ENCODE results near the gene PDP2. TPM values are rescaled to one million over a fixed set of nuclear protein-coding genes. Genes with fewer than 3 reads are reported as not detected.
A peak's percentile ranks its signal among the peaks of the same experiment; 100 is the strongest.

PDP2 gene
- total RNA-seq, 2 donors from 2014 or later = 16.7 to 28.6 TPM

DNA sequence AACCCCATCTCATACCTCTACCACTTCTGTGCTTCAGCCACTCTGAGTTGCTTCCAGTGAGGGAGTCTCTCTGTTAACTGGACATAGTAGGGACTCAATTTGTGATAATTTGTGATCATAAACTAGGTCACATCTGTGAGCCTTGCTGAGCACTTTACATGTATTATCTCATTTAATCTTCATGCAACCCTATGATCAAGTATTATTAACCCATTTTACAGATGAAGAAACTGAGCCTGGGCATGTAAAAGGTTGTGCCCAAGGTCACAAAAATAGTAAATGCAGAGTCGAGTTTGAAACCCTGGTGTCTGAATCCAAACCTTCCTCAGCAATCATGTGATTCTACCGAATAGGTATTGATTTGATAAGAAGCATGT, 18.6 kb downstream of the PDP2 start:
- ATAC-seq (no peak), DNase-seq (no peak)
- intact Hi-C loops (cut with DNase I, micrococcal nuclease) = loop anchor here in 1 of 2 donors (5.0 kb wide), 1 partner anchor 33 kb away; the partner anchor contains the start of gene CIAO2B

DNA sequence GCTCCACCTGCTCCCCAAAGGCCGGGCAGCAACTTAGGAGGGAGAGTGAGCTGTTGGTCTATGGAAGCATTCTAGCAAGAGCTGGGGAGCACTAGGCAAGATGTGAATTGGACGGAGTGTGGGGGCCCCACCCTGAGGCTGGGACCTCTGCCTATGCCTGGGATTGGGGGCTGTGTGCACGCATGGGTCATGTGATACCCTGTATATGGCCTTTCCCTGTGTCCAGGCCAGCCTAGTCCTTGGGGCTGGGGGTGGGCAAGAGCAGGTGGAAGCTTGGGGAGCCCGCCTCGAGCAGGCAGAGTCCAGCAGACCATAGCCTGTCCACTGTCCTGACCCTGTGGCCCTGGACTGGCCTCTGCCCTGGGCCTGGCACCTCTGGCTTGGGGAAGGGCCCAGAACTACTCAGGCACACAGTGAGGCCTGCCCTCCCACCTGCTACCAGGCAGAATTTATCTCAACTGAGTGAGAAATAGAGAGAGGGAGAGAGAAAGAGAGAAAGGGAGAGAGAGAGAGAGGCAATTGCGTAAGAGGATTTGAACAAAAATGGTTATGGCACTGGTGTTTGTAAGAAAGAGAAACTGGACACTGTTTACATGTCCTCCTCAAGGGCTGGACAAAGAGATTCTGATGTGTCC, 19.1 kb downstream of the PDP2 start:
- intact Hi-C loops (cut with DNase I, micrococcal nuclease) = loop anchor here in 1 of 2 donors (5.0 kb wide), 1 partner anchor 33 kb away; the partner anchor contains the start of gene CIAO2B
- ATAC-seq (no peak), DNase-seq (no peak)

DNA sequence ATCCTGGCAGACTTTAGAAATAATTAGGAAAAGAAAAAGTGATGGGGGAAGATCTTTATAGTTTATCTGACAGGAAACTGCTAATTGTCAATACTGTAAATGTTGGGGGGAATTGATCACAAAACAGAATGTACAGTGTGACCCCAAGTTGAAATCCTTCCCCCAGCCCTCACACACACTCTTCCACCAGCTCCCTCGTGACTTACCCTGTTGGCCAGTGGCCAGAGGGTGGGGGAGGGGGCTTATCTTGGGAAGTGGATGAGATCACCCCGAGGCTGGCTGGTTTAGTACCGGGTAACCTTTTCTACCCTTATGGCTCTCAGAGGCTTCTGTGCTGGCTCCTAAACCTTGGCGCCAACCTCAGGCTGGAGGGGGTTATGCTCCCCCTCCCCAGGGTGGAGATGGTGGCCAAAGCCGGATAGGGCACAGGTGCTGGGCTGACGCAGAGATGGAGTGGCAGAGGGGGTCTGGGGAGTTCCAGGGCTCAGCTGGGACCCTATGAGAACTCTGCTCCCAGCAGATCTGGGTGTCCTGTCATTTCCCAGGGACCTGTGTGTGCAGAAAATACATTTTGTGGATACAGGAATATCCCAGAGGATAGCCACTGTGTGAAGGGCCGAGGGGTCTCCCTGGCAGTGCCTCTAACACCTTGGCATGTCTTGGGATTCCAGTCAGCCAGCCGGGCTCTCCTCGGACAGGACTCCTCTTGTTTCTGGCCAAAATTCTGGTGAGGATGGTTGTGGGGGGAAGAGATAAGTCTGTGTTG, 19.8 kb downstream of the PDP2 start:
- ATAC-seq (peak; percentile 49), DNase-seq (peak; percentile 87 to 90)
- intact Hi-C loops (cut with DNase I, micrococcal nuclease) = loop anchor here in 1 of 2 donors (5.0 kb wide), 1 partner anchor 32 kb away; the partner anchor contains the start of gene CIAO2B

DNA sequence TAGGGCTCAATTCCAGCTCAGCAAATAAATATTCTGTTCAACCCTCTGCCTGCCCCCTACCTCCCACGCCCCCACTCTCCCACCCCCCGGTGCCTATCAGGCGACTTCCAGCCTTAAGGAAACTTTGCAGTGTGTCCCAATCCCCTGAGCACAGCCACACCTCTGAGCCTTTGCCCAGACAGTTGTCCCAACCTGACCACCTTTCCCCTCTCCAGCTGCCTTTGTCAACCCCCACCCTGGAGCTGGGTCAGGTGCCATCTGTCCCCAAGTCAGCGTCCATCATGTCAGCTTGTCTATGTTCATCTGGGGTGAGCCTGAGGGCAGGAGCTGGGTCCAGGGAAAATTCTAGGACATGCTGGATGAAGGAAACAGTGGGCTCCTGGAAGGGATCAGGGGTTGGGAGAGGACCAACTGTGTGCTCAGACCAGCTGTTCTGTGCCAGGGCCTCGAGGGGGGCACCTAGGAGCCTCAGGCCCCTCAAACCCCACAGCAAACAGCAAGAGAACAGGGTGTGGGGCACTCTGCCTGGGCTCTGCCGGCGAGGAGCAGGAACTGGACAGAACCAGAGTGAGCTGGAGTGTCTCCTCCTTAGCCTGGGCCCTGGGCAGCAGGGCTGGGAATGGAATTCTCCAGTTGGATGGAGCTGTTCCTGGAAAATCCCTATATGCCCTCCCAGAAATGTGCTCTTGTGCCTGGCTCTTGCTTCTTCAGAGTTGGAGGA, 20.6 kb downstream of the PDP2 start:
- intact Hi-C loops (cut with DNase I, micrococcal nuclease) = no loop called here
- ATAC-seq (peak; percentile 63), DNase-seq (peak in 1 of 2 donors; percentile 66)

DNA sequence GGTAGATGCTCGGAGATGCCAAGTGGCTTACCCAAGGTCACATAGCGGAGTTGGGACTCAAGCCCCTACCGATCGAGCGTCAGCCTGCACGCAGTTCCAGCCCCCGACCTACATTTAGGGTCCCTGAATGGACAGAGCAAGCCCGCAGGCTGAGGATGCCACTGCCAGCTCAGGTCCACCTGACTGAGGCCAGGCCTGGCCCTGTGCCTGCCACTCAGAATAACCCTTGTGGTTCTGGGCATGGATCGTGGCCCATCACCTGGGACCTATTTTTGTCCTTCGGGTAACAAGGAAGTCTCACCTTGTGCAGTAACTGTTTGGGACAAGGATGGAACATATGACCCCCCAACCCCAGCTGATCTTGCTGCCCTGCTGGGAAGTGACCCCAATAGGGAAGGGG, 21.3 kb downstream of the PDP2 start:
- ATAC-seq (no peak), DNase-seq (no peak)
- intact Hi-C loops (cut with DNase I, micrococcal nuclease) = no loop called here

DNA sequence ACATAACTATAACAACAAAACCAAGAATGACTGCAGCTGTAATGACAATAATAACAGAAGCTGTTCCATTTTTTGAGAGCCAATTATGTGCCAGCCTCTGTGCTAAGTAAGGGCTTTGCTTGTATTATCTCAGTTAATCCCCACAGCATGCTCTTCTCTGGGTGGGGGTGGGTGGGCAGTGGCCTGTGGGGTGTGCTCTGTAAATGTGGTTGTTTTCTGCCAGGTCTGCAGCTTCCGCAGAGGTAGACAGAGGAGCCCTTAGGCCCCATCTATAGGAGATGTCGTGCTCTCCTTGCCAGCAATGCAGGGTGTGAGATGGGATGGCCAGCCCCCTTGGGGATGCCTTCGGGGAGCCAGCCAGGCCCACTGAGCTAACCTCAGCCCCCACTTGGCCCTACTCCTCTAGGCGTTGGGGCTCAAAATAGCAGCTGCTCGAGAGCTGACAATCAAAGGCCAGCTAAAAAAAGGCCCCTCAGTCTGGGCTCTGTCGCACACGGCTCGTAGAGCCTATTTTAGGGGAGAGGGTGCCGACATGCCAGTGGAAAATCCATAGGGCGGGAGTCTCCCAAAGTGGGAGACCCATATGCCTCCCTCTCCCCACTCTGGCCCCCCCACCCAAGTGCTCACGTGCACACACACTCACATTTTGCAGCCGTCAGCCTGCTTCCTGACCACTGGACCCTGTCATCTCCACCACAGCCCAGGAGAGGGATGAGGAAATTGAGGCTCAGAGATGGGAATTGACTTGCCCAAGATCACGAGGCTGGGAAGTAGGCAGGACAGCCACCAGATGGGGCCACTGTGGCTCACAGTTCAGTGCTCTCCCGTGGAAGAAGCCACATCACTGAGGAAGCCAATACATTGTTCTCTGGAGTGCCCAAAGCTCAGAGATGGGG, 22.6 kb downstream of the PDP2 start:
- ATAC-seq (no peak), DNase-seq (peak in 1 of 2 donors; percentile 30)
- intact Hi-C loops (cut with DNase I, micrococcal nuclease) = no loop called here

DNA sequence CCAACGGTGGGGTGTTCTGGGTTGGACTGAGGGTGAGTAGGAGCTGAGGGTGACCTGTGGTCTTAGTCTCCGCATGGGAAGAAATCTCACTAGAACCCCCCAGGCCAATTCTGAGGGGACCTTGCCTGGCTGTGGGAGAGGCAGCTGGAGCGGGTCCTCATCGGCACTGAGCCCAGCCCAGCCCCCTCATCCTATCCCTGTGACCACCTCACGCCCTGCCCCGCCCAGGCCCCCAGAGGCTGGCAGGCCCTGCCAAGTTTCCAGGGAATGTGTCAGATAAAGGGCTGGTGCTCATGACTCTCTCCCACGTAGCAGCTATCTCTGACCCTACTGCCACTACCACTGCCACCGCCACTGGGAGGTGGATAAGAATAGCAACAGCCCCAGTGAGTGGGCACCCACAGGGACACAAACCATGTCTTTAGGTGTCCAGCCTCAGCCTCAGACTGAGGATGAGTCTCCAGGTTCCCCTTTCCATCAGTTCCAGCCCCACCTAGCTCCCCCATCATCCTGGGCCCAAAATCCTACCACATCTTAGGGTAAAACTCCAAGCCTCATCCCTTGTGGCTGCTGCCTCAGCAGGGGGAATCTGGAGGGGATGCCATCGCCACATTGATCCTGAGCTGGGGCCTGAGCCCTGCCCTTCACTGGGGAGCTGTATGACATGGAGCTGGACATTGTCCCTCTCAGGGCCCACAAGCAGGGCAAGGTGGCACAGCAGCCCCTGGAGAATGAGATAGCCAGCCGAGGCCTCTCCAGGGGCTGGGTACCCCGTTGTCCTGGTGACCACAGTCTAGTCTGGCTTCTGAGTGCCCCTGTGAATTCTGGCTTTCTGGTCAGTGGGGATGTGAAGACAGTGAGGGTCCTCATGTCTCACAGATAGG, 23.5 kb downstream of the PDP2 start:
- DNase-seq = peak in 1 of 2 donors; percentile 28
- intact Hi-C loops (cut with DNase I, micrococcal nuclease) = no loop called here
- ATAC-seq = no peak

DNA sequence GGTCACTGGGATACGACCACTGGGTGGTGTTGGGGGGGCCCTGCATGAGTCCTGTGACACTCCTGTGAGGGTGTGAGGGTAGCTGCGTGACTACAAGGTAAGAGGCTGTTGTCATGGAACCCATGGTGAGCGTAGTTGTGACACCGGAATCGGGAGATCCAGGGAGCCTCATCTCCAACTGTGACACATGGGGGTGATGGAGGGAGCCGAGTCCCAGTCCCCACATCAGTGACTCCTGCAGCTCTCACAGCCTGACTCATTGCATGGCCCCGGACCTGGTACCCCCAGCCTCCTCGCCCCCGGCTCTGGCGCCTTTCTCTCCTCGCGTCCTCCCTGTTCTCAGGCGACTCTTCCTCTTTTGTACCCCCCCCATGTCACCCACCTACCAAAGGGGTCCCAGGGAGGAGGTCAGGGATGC, 24.1 kb downstream of the PDP2 start:
- DNase-seq (peak in 1 of 2 donors; percentile 24), ATAC-seq (no peak)
- intact Hi-C loops (cut with DNase I, micrococcal nuclease) = no loop called here

DNA sequence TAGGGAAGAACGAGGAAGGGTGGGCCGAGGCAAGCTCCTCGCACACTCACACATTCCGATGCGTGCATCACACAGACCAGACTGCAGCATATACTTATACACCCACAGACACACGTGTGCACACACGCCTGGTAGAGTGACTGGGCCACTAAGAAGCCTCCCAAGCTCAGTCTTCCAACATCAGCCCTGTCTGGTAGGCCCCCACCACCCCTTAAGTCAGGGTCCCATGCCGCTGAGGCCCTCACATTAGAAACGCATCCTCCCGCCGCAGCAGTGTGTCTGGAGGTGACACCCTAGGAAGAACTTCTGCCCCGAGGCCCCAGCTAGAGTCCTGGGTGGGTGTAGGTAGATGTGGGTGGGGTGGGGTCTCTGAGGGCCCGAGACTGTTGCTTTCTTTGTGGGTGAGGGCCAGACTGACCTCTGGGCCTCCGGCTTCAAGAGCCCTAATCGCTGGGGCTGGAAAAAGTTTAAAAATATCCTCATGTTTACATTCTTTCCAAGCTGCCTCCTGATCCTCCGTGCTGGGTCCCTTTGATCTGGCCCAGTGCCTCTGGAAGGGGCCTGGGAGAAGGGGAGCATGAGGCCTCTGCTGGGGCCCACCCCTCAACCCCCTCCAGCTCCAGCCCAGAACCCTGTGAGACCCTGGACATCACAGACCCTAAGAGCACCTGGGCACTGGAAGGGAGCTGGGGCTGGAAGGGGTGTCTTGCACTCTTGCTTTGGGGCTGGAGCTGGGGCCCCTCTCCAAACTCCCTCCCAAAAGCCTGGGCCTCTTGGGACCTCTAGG, 24.7 kb downstream of the PDP2 start:
- intact Hi-C loops (cut with DNase I, micrococcal nuclease) = no loop called here
- DNase-seq (peak in 1 of 2 donors; percentile 23), ATAC-seq (no peak)

DNA sequence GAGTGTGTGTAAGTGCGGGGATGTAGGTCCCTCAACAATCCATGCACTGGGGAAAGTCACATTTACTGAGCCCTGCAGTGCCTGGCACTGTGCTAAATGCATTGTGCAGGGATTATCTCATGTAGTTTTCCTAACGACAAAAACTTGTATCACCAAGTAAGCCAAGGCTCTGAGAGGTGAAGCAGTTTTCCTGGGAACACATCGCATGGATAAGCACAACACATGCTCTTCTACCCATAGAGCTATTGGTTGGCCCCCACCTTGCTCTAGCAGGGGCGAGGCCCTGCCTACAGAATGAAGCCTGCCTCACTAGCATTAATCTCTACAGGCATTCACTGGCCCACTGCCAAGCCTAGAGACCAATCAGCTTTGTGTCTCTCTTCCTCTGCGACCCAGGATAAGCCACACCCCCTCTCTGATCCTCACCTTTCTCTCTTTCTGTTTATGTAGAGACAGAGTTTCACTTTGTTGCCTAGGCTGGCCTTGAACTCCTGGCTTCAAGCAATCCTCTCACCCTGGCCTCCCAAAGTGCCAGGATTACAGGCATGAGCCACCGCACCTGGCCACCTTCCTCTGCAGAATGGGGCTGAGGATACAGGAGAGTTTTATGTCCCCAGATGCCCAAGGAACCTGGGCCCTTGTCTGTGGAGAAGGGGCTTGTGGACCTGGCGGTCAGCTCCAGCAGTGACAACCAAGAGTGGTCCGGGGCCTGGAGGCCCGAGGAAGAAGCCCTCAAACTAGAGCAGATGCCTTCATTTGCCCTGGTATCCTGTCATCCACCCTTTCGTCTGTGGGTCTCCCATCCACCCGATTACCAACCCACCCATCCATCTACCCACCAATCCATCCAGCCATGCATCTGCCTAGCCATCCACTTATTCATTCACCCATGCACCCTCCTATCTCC, 25.6 kb downstream of the PDP2 start:
- intact Hi-C loops (cut with DNase I, micrococcal nuclease) = no loop called here
- ATAC-seq (peak; percentile 79), DNase-seq (peak; percentile 90 to 92)

DNA sequence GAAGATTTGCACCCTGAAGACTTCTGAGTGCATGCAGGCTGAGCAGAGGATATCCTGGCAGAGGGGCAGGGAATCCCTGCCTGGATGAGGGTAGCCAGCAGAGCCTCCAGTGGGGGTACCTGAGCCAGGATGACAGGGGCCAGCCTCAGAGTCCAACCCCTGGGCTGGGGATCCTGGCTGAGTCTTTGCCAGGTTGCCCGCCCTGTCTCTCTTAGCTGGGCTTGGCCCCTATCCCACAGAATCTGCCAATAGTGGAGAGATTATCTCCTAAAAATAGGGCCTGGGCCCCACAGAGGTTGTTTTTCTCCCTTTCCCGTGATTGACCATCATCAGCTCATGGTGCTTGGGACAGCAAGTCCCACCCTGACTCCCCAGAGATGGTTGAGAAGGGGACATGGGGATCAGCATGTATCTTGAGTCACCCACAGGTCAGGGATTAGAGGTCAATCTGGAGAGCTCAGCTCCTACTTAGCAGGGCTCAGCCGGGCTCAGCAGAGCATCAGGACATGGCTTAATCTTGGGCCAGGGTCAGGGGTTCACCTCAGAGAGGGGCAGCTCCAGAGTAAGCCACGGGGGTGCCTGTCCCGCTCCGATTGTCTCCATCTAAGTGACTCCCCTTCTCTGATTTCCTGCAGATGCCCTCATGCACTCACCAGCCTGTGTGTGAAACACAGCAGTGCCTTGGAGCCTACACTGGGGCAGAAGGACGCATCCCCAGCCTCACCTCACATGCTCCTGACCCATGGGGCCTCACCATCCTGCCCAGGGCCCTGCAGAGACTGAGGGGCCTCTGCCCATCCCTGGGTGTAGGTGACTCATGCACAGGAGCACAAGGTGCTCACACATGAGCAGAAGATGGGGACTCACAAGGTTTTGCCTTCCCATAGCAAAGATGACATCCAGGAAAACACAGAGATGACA, 26.9 kb downstream of the PDP2 start:
- DNase-seq (no peak), ATAC-seq (no peak)
- intact Hi-C loops (cut with DNase I, micrococcal nuclease) = no loop called here

DNA sequence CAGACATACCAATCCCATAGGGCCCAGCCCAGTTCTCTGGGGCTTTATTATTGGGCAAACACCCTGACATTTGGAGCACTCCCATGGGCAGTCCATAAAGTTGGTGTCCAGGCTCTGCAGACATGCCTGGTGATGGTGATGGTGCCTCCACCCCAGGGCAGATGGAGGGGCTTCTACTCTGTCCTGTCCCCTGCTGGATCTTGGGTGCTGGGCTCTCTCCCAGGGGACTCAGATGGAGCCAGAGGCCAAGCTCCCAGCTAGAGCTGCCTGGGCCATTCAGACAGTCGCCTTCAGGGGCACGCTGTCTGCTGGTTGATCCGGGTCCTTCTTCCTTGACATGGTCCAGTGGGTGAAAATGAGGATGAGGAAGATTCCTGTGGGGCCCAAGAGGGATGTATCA, 27.8 kb downstream of the PDP2 start:
- no peak for ATAC-seq

DNA sequence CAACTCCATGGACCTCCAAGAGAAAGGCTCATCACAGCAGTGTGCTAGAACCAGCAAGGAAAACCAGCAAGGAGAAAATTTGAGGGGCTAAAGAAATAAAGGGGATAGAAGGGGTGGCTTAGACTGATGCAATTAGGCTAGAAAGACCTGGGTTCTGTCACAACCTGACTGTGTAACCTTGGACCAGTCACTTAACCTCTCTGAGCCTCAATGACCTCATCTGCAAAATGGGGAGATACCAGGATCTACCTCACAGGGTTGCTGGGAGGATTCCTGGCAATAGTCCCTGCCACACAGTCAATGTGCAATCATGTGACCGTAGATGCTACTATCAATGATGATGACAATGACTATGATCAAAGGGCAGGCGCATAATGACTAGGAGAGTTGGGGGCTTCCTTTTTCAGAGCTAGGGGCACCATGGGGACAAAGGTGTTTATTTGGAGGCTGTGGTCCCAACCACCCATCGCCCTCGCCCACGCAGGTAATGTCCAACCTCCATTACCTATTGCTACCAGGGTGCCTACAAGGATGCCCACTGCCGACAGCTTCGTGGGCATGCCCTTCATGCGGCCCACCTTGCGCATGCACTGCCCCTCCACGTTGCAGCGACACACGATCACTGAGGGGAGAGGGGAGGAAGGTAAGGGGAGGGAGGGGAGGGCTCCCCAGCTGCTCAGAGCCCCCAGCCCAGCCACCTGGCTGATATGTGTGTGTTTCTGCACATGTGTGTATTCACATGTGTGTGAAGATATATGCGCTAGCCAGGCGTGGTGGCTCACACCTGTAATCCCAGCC, 28.6 kb downstream of the PDP2 start:
- DNase-seq (no peak), ATAC-seq (no peak)
- intact Hi-C loops (cut with DNase I, micrococcal nuclease) = no loop called here

More for the DNA sequence above, 27.8 kb downstream of the PDP2 start:
- intact Hi-C loops (cut with DNase I, micrococcal nuclease) = no loop called here
- no peak for DNase-seq
